Activated gamma-delta T cell (primary cell): ENCODE measurements around the gene ZNF367.
"Not testable (repeated sequence)": the region's sequence is repeated elsewhere in the genome, so short reads cannot be mapped to it uniquely, and the experiment has no call there.

Experiments
- DNase-seq: peaks from one replicate; lab custom pipeline; 2025; lab: John Stamatoyannopoulos, UW

ZNF367 gene

GRCh38 chr9:96363175-96363967 lies 54.8 kb downstream of the ZNF367 start:
- no peak for DNase-seq

- DNase-seq = not testable (repeated sequence)
These were observed 56.1 kb downstream of the ZNF367 start for GRCh38 chr9:96362119-96362518.

- DNase-seq = no peak
These were observed 56.5 kb downstream of the ZNF367 start for GRCh38 chr9:96361668-96362067.

- DNase-seq = no peak
These were observed 57.2 kb downstream of the ZNF367 start for GRCh38 chr9:96360976-96361375.

- DNase-seq = not testable (repeated sequence)
These were observed 57.6 kb downstream of the ZNF367 start for GRCh38 chr9:96360523-96360922.

GRCh38 chr9:96350866-96351265 lies 67.3 kb downstream of the ZNF367 start:
- no peak for DNase-seq

- DNase-seq = no peak
These were observed 69.9 kb downstream of the ZNF367 start for GRCh38 chr9:96348261-96348660.

GRCh38 chr9:96345551-96345950 lies 72.6 kb downstream of the ZNF367 start:
- no peak for DNase-seq

- DNase-seq = no peak
These were observed 73.6 kb downstream of the ZNF367 start for GRCh38 chr9:96344458-96345180.

- DNase-seq = no peak
These were observed 74.4 kb downstream of the ZNF367 start for GRCh38 chr9:96343515-96344360.

- no peak for DNase-seq
These were observed 75.5 kb downstream of the ZNF367 start for GRCh38 chr9:96342571-96343245.

GRCh38 chr9:96340707-96341106 lies 77.5 kb downstream of the ZNF367 start:
- no peak for DNase-seq

GRCh38 chr9:96338299-96338698 lies 79.9 kb downstream of the ZNF367 start:
- no peak for DNase-seq
